ENCODE data around the gene GNAZ. TPM values are rescaled to one million over a fixed set of nuclear protein-coding genes. Genes with fewer than 3 reads are reported as not detected.

GNAZ gene
- total and polyA plus RNA-seq, 7 donors, result under 0.01 to 27.6 (median 22.8) TPM

- 94 to 95% methylated on average over 10 of the region's 10 CpGs for WGBS, 2 donors
- Histone ChIP-seq H3K4me1 (peaks cover 0 to 26% (median 22%) of the 10 kb centered on the region in 4 donors), H3K27me3 (no peaks in the 10 kb centered on the region), H3K36me3 (no peaks in the 10 kb centered on the region), H3K27ac (no peak overlapping the region), H3K4me3 (no peak overlapping the region), H3K9me3 (no peaks in the 10 kb centered on the region)
- no peak for DNase-seq
- no peak for TF ChIP-seq CTCF (IDR thresholded peaks at IDR 0.05)
- intact Hi-C loops (cut with DNase I), result no loop called here
These were observed 31.8 kb downstream of the GNAZ start for GRCh38 chr22:23102002-23102655.

GRCh38 chr22:23102776-23103175 is 32.5 kb downstream of the GNAZ start:
- Histone ChIP-seq H3K27me3 (no peaks in the 10 kb centered on the region), H3K9me3 (no peaks in the 10 kb centered on the region), H3K36me3 (no peaks in the 10 kb centered on the region), H3K27ac (no peak overlapping the region), H3K4me1 (peaks cover 0 to 24% (median 20%) of the 10 kb centered on the region in 4 donors), H3K4me3 (no peak overlapping the region)
- intact Hi-C loops (cut with DNase I), result no loop called here
- TF ChIP-seq EP300 (IDR thresholded peaks at IDR 0.05) (no peak), POLR2AphosphoS5 (IDR thresholded peaks at IDR 0.05) (no peak)
- no peak for DNase-seq
- 86 to 89% methylated on average over 3 of the region's 3 CpGs for WGBS, 2 donors

- intact Hi-C loops (cut with DNase I), result no loop called here
- DNase-seq, result no peak
- no peak overlapping the region for H3K4me3 ChIP-seq
- no peaks in the 10 kb centered on the region for H3K9me3 ChIP-seq
- H3K4me1 ChIP-seq, result peaks cover 0 to 18% (median 14%) of the 10 kb centered on the region in 4 donors
- H3K27me3 ChIP-seq, result no peaks in the 10 kb centered on the region
- TF ChIP-seq POLR2A (IDR thresholded peaks at IDR 0.05) (no peak), POLR2AphosphoS5 (IDR thresholded peaks at IDR 0.05) (no peak), EP300 (IDR thresholded peaks at IDR 0.05) (no peak), CTCF (IDR thresholded peaks at IDR 0.05) (no peak)
- 88 to 94% methylated on average over 13 of the region's 13 CpGs for WGBS, 2 donors
- no peaks in the 10 kb centered on the region for H3K36me3 ChIP-seq
- no peak overlapping the region for H3K27ac ChIP-seq
These were observed 33.1 kb downstream of the GNAZ start for GRCh38 chr22:23103199-23103954.

- DNase-seq, result no peak
- Histone ChIP-seq H3K4me3 (no peak overlapping the region), H3K36me3 (no peaks in the 10 kb centered on the region), H3K4me1 (peaks cover 0 to 8% (median 4%) of the 10 kb centered on the region in 4 donors), H3K9me3 (no peaks in the 10 kb centered on the region), H3K27me3 (no peaks in the 10 kb centered on the region), H3K27ac (no peak overlapping the region)
- intact Hi-C loops (cut with DNase I), result no loop called here
- 89 to 94% methylated on average over 12 of the region's 12 CpGs for WGBS, 2 donors
- TF ChIP-seq EP300 (IDR thresholded peaks at IDR 0.05) (no peak), POLR2A (IDR thresholded peaks at IDR 0.05) (no peak), CTCF (IDR thresholded peaks at IDR 0.05) (no peak), POLR2AphosphoS5 (IDR thresholded peaks at IDR 0.05) (no peak)
These were observed 34.1 kb downstream of the GNAZ start for GRCh38 chr22:23104187-23104971.

- no peak for TF ChIP-seq EP300 (IDR thresholded peaks at IDR 0.05)
- no peak for TF ChIP-seq CTCF (IDR thresholded peaks at IDR 0.05)
- TF ChIP-seq POLR2A (IDR thresholded peaks at IDR 0.05), result no peak
- TF ChIP-seq POLR2AphosphoS5 (IDR thresholded peaks at IDR 0.05), result no peak
- WGBS, 2 donors, result 95% methylated on average over 5 of the region's 5 CpGs
- no peak for DNase-seq
- Histone ChIP-seq H3K4me3 (no peak overlapping the region), H3K4me1 (no peaks in the 10 kb centered on the region), H3K36me3 (no peaks in the 10 kb centered on the region), H3K9me3 (no peaks in the 10 kb centered on the region), H3K27ac (no peak overlapping the region), H3K27me3 (no peaks in the 10 kb centered on the region)
- intact Hi-C loops (cut with DNase I), result no loop called here
These were observed 35.0 kb downstream of the GNAZ start for GRCh38 chr22:23105304-23105703.
